GM12874 (cell line): ENCODE measurements around the gene FTO.

Experiments used
- CTCF ChIP-seq: IDR thresholded peaks from 2 replicates; pipeline ENCODE4 v1.5.1; 2011; ENCODE audit warnings: low read depth, mild to moderate bottlenecking, control low read depth, low read length, moderate library complexity; ENCODE audit not compliant: insufficient read depth

The FTO gene

GRCh38 chr16:53768593-53768992 is 64.6 kb downstream of the FTO start:
- TF ChIP-seq CTCF: no peak

DNA sequence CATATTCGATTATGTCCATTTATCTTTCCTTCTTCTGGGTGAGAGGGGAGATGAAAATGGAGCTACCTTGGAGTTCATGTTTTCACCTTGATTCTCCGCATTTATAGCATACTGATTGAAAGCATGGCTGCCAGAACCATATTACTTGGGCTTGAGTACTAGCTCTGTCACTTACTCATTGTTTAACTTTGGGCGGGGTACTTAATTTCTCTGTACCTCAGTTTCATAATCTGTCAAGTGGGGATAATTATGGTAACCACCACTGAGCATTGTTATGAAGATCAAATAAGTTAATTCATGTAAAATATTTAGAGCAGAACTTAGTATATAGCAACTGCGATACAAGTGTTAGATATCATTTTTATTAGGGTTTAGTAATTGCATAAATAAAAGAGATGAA is 65.2 kb downstream of the FTO start:
- no peak for TF ChIP-seq CTCF

- TF ChIP-seq CTCF: no peak
These were observed 65.8 kb downstream of the FTO start for GRCh38 chr16:53769787-53770186.

GRCh38 chr16:53770641-53771040 is 66.7 kb downstream of the FTO start:
- TF ChIP-seq CTCF: no peak

DNA sequence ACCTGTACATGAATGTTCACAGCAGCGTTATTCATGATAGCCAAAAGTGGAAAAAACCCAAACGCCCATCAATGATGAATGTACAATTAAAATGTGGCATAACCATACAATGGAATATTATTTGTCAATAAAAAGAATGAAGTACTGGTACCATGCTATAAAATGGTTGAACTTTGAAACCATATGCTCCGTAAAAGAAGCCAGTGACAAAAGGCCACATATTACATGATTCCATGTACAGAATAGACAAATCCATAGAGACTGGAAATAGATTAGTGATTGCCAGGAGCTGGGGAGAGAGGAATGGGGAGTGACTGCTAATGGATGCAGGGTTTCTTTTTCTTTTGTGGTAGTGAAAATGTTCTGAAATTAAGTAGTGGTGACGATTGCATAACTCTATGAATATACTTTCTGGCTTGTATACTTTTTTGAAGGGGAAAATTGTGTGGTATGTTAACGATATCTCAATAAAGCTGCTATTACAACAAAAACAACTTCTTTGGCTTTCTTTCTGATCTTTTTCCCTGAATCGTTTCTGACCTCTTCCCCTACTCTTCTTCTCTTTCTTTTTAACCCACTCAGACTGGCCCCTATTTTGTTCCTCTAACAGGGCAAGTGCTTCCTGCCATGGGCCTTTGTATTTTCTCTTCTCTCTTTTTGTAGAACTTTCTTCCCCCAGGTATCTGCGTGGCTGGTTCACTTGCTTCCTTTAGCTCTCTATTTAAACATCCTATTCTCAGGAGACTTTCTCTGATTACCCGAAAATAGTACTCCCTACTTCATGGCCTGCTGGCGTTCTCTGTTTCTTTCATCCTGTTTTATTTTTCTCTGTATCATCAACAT is 67.9 kb downstream of the FTO start:
- TF ChIP-seq CTCF: no peak

DNA sequence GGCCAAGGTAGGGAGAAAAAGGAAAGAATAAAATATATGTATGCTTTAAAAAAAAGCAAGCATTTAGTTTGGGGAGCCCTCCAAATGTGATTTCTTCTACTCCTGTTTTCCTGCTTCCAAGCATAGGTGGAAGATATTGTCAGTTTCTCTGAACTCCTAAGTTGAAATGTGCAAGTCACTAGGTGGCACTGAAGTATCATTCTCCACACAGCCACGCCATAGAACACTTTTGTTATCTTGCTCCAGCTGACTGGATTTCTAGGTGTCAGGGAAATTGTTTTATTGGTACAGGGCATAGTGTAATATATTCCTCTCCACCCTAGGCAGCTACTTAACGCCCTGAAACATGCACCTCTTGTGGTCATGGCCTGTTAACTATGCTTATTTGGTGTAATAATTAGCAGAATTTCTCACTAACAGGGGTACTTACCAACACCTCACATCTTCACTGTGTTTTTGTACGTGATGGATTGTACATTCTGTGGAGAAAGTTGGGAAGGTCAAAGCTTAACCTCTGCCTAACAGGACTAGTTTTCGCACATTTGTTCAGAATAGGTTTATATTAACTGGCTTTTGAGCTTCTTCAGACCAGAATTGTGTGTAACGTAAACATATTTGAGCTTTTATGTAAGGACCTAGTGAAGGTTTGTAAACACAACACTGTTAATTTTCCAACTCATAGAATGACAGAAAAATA is 69.3 kb downstream of the FTO start:
- TF ChIP-seq CTCF: peak; percentile 41; the same call in 1 of the 2 replicates

DNA sequence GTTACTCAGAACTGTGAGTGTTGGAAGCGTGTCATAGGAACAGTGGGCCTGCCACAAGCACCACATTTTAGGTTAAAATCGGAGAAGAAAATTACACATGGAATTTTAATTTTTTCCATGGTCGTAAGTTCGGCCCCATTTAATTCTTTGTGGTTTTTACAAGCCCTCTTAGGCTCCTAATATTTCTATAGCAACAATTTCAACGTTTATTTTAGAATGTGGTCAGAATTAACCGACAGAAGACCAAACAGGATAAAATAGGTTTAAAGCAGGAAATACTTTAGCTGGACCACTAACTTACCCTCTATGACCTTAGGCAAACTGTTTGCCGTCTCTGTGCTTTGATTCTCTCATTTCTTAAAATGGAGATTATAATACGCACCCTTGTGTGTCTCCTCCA is 69.9 kb downstream of the FTO start:
- no peak for TF ChIP-seq CTCF
